ENCODE data around the gene PLVAP. TPM values are rescaled to one million over a fixed set of nuclear protein-coding genes. Genes with fewer than 3 reads are reported as not detected.

The PLVAP gene
- polyA plus RNA-seq, 2 of the 4 experiments (the other 2 are of a cell fraction) = not detected

DNA sequence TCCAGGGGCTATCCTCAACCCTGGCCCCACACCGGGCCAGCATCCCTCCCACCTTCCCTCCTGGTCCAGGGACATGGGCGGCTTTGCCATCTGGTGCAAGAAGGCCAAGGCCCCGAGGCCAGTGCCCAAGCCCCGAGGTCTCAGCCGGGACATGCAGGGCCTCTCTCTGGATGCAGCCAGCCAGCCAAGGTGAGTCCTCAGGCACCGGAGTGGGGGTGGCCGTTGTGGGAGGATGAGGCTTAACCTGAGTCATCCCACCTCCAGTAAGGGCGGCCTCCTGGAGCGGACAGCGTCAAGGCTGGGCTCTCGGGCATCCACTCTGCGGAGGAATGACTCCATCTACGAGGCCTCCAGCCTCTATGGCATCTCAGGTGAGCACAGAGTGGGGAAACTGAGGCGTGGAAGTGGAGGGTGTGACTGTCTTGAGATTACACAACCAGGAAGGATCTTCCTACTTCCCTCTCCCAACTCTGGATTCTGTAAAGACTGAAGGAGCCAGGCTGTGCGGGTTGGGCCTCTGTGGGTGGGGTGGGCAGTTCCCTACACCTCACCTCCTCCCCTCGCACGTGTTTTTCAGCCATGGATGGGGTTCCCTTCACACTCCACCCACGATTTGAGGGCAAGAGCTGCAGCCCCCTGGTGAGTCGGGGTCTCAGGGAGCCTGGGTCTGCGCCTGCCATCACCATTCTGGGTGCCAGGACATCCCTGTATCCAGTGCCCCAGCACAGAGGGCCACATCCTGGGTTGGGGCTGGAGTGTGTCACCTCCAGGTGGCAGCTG lies 46.5 kb upstream of the PLVAP start:
- 86% methylated on average over 16 of the region's 20 CpGs for WGBS (ENCODE audit: missing lambda C conversion rate)
- no peak for ATAC-seq
- POLR2A ChIA-PET = interaction anchor here (0.6 kb wide), 1 partner anchor 8 kb away, joined by 3 read pairs; no protein-coding TSS in a partner anchor
- no peak for TF ChIP-seq HOXA7 (CRISPR knock-in tag; IDR thresholded peaks at IDR 0.05)
- no peak for TF ChIP-seq EHF (CRISPR knock-in tag; IDR thresholded peaks at IDR 0.05)
- TF ChIP-seq CTCF (IDR thresholded peaks at IDR 0.05) = no peak
- TF ChIP-seq FOXS1 (CRISPR knock-in tag; IDR thresholded peaks at IDR 0.05) = no peak
- no peak for TF ChIP-seq ELK1 (IDR thresholded peaks at IDR 0.05; ENCODE audit: low read depth, low read length)
- no peak for TF ChIP-seq CBX8 (IDR thresholded peaks at IDR 0.05)
- TF ChIP-seq NR3C1 (IDR thresholded peaks at IDR 0.05) = no peak
- no peak for TF ChIP-seq ZNF302 (CRISPR knock-in tag; IDR thresholded peaks at IDR 0.05)
- TF ChIP-seq, protein P1, sequence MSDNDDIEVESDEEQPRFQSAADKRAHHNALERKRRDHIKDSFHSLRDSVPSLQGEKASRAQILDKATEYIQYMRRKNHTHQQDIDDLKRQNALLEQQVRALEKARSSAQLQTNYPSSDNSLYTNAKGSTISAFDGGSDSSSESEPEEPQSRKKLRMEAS (IDR thresholded peaks at IDR 0.05) = no peak
- TF ChIP-seq CHD4 (IDR thresholded peaks at IDR 0.05; ENCODE audit: borderline replicate concordance) = no peak
- TF ChIP-seq REST (IDR thresholded peaks at IDR 0.05) = no peak
- TF ChIP-seq, protein P2, sequence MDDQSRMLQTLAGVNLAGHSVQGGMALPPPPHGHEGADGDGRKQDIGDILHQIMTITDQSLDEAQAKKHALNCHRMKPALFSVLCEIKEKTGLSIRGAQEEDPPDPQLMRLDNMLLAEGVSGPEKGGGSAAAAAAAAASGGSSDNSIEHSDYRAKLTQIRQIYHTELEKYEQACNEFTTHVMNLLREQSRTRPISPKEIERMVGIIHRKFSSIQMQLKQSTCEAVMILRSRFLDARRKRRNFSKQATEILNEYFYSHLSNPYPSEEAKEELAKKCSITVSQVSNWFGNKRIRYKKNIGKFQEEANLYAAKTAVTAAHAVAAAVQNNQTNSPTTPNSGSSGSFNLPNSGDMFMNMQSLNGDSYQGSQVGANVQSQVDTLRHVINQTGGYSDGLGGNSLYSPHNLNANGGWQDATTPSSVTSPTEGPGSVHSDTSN (IDR thresholded peaks at IDR 0.05) = no peak
- TF ChIP-seq CHD2 (IDR thresholded peaks at IDR 0.05; ENCODE audit: low read length, partially characterized antibody) = no peak
- TF ChIP-seq, protein P3, sequence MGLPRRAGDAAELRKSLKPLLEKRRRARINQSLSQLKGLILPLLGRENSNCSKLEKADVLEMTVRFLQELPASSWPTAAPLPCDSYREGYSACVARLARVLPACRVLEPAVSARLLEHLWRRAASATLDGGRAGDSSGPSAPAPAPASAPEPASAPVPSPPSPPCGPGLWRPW (IDR thresholded peaks at IDR 0.05) = no peak
- TF ChIP-seq JUNB (IDR thresholded peaks at IDR 0.05) = no peak
- no peak for TF ChIP-seq CBX2 (IDR thresholded peaks at IDR 0.05; ENCODE audit: borderline replicate concordance, low read depth)
- no peak for TF ChIP-seq TP53 (CRISPR knock-in tag; IDR thresholded peaks at IDR 0.05)
- TF ChIP-seq EHMT2 (IDR thresholded peaks at IDR 0.05; ENCODE audit: low read depth) = no peak
- no peak for TF ChIP-seq ZC3H11A (IDR thresholded peaks at IDR 0.05)
- no peak for TF ChIP-seq POLR2AphosphoS2 (conservative IDR thresholded peaks at IDR 0.05; ENCODE audit: low read length)
- FAIRE-seq = no peak
- Histone ChIP-seq H3K4me3 (no peak overlapping the region), H3K4me2 (no peak overlapping the region), H3K9me3 (no peaks in the 10 kb centered on the region), H3K4me1 (peaks cover 12% of the 10 kb centered on the region; the same call in 2 of the 3 replicates), H3K27ac (no peak overlapping the region)
- no peak for DNase-seq (ENCODE audit: low read depth in 1 of 2, low spot score in 1 of 2)
- CTCF ChIA-PET = interaction anchor here (1.9 to 2.1 kb wide), 2 partner anchors 10 to 25 kb away, joined by 5 to 7 read pairs; partner anchors contain the start of gene TMEM221
